HG03097 (cell line): ENCODE measurements around the gene EN2.
"Not testable (repeated sequence)": the region's sequence is repeated elsewhere in the genome, so short reads cannot be mapped to it uniquely, and the experiment has no call there.

ENCODE experiments used
- ATAC-seq: cut with Tn5 transposase; IDR thresholded peaks from one replicate; pipeline ENCODE4 v1.9.1; 2021; ENCODE audit not compliant: unreplicated experiment, low FRiP score

Gene EN2

GRCh38 chr7:155425011-155425340, 33.0 kb upstream of the EN2 start:
- no peak for ATAC-seq

- ATAC-seq, result no peak
Observed at GRCh38 chr7:155425887-155426286, 32.0 kb upstream of the EN2 start.

- ATAC-seq, result no peak
Observed at GRCh38 chr7:155426543-155427410, 31.2 kb upstream of the EN2 start.

- ATAC-seq, result no peak
Observed at GRCh38 chr7:155427411-155428038, 30.4 kb upstream of the EN2 start.

- no peak for ATAC-seq
Observed at GRCh38 chr7:155428171-155428834, 29.6 kb upstream of the EN2 start.

GRCh38 chr7:155429651-155430050, 28.3 kb upstream of the EN2 start:
- no peak for ATAC-seq

GRCh38 chr7:155430606-155431005, 27.3 kb upstream of the EN2 start:
- no peak for ATAC-seq

GRCh38 chr7:155431231-155431630, 26.7 kb upstream of the EN2 start:
- ATAC-seq, result no peak

GRCh38 chr7:155431711-155432110, 26.2 kb upstream of the EN2 start:
- ATAC-seq, result no peak

GRCh38 chr7:155435110-155435509, 22.8 kb upstream of the EN2 start:
- ATAC-seq, result no peak

GRCh38 chr7:155437836-155438235, 20.1 kb upstream of the EN2 start:
- no peak for ATAC-seq

GRCh38 chr7:155438777-155439176, 19.2 kb upstream of the EN2 start:
- no peak for ATAC-seq

- ATAC-seq, result no peak
Observed at GRCh38 chr7:155439311-155440017, 18.5 kb upstream of the EN2 start.

GRCh38 chr7:155440018-155440410, 17.9 kb upstream of the EN2 start:
- no peak for ATAC-seq

- no peak for ATAC-seq
Observed at GRCh38 chr7:155441856-155442255, 16.1 kb upstream of the EN2 start.

- no peak for ATAC-seq
Observed at GRCh38 chr7:155444746-155445145, 13.2 kb upstream of the EN2 start.

GRCh38 chr7:155445606-155446005, 12.3 kb upstream of the EN2 start:
- ATAC-seq, result not testable (repeated sequence)

GRCh38 chr7:155447603-155448002, 10.3 kb upstream of the EN2 start:
- ATAC-seq, result no peak

- ATAC-seq, result no peak
Observed at GRCh38 chr7:155448632-155449007, 9.3 kb upstream of the EN2 start.

GRCh38 chr7:155449008-155449868, 8.7 kb upstream of the EN2 start:
- ATAC-seq, result no peak
